CD4-positive, alpha-beta memory T cell (primary cell): Measurements from ENCODE around the gene PSME2. TPM values are rescaled to one million over a fixed set of nuclear protein-coding genes. Genes with fewer than 3 reads are reported as not detected.

Experiments used
- CTCF ChIA-PET: fragments of 350-600 bp; sonication (Branson Sonifier 250); formaldehyde crosslinking; loops from one replicate; lab custom pipeline; 2021; ENCODE audit warnings: inconsistent platforms; ENCODE audit not compliant: partially characterized antibody; lab: Charles Lee
- POLR2A ChIA-PET: fragments of 350-600 bp; sonication (Branson Sonifier 250); formaldehyde crosslinking; loops from one replicate; lab custom pipeline; 2021; ENCODE audit not compliant: partially characterized antibody; lab: Charles Lee
- DNase-seq, 5 donors: peaks; one replicate each; pipeline versions ENCODE4 v3.0.0 to v3.0.0-alpha.2; 2020 to 2022; ENCODE audit warnings: mixed read lengths in 1 of 5
- H3K27ac ChIP-seq: one replicate; pipeline ENCODE4 v1.7.0; 2013; ENCODE audit warnings: low read depth, low read length
- H3K27me3 ChIP-seq: 2 replicates; pipeline ENCODE4 v1.7.0; 2013; ENCODE audit warnings: mild to moderate bottlenecking, low read length, moderate library complexity; ENCODE audit not compliant: insufficient read depth
- H3K36me3 ChIP-seq: 2 replicates; pipeline ENCODE4 v1.7.0; 2013; ENCODE audit warnings: mild to moderate bottlenecking, low read length, moderate library complexity; ENCODE audit not compliant: insufficient read depth
- H3K4me1 ChIP-seq: 2 replicates; pipeline ENCODE4 v1.7.0; 2013; ENCODE audit warnings: mild to moderate bottlenecking, low read length, moderate library complexity; ENCODE audit not compliant: insufficient read depth
- H3K4me3 ChIP-seq, 2 donors: one replicate each; pipeline ENCODE4 v1.7.0; 2013; ENCODE audit warnings: low read length in 2 of 2, mild to moderate bottlenecking in 1 of 2
- H3K9me3 ChIP-seq, 2 donors: one replicate each; pipeline ENCODE4 v1.7.0; 2013; ENCODE audit warnings: low read length in 2 of 2, control low read depth in 1 of 2; ENCODE audit not compliant: control insufficient read depth in 1 of 2
- H3K27ac Mint-ChIP-seq, 7 donors: one replicate each; pipeline ENCODE4 v1.8.0; 2020 to 2021; ENCODE audit warnings: mixed read lengths in 7 of 7, mild to moderate bottlenecking in 6 of 7, inconsistent platforms in 3 of 7, moderate library complexity in 3 of 7
- H3K27me3 Mint-ChIP-seq, 2 donors: one replicate each; pipeline ENCODE4 v1.8.0; 2020 to 2021; ENCODE audit warnings: mixed read lengths in 2 of 2
- H3K36me3 Mint-ChIP-seq, 2 donors: one replicate each; pipeline ENCODE4 v1.8.0; 2020 to 2021; ENCODE audit warnings: mixed read lengths in 2 of 2, inconsistent platforms in 1 of 2, mild to moderate bottlenecking in 1 of 2
- H3K4me1 Mint-ChIP-seq, 4 donors: one replicate each; pipeline ENCODE4 v1.8.0; 2020 to 2021; ENCODE audit warnings: mixed read lengths in 4 of 4, mild to moderate bottlenecking in 1 of 4
- H3K4me3 Mint-ChIP-seq, 8 donors: one replicate each; pipeline ENCODE4 v1.8.0; 2020 to 2021; ENCODE audit warnings: mixed read lengths in 8 of 8, mild to moderate bottlenecking in 7 of 8, moderate library complexity in 6 of 8, inconsistent platforms in 3 of 8
- H3K9me3 Mint-ChIP-seq, 8 donors: one replicate each; pipeline ENCODE4 v1.8.0; 2020 to 2021; ENCODE audit warnings: mixed read lengths in 8 of 8, mild to moderate bottlenecking in 5 of 8, inconsistent platforms in 3 of 8, moderate library complexity in 1 of 8
- intact Hi-C: fragments of 100-400 bp; cut with micrococcal nuclease; formaldehyde crosslinking; loops from one replicate; pipeline ENCODE4 v1.15.1; 2023
- polyA plus RNA-seq, 2 donors: library from polyadenylated mRNA; unstranded; fragments of 300-500 nt; fragmentation: Illumina TruSeq; gene quantifications; one replicate each; pipeline ENCODE4 v1.2.3, GENCODE V29; 2021
- total RNA-seq, 2 experiments: library from RNA; stranded (reverse); gene quantifications; one replicate each; pipeline ENCODE4 v1.2.3, GENCODE V29; 2021

PSME2 gene
- total and polyA plus RNA-seq, 4 experiments from 2014 or later, result 143 to 815 (median 331) TPM

DNA sequence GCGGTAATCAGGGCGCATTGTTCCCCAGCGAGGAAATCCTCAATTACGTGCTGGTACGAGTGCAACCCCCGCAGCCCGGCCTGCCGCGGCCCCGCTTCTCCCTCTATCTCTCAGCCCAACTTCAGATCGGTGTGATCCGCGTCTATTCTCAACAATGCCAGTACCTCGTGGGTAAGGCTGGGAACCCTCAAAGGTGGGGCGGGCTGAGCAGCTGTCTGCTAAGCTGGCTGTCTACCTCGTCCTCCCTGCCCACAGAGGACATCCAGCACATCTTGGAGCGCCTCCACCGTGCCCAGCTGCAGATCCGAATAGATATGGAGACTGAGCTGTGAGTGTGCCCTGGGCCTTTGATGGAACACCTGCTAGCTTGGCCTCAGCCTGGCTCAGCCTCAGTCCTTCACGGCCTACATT, 26.5 kb upstream of the PSME2 start:
- Mint-ChIP-seq H3K4me3 (peak overlapping the region in 3 of 8 donors; percentile 10 to 36 (median 26)), H3K4me1 (peaks cover 18 to 50% (median 30%) of the 10 kb centered on the region in 4 donors), H3K36me3 (peaks cover 7 to 54% of the 10 kb centered on the region in 2 donors), H3K9me3 (no peaks in the 10 kb centered on the region), H3K27ac (peak overlapping the region; percentile 29 to 77 (median 54)), H3K27me3 (no peaks in the 10 kb centered on the region)
- DNase-seq, result no peak
- Histone ChIP-seq H3K36me3 (peaks cover 11% of the 10 kb centered on the region), H3K9me3 (no peaks in the 10 kb centered on the region), H3K4me3 (no peak overlapping the region), H3K27me3 (no peaks in the 10 kb centered on the region), H3K27ac (no peak overlapping the region), H3K4me1 (peaks cover 18% of the 10 kb centered on the region)
- CTCF ChIA-PET, result interaction anchor here (5.3 kb wide), 1 partner anchor 12 kb away, joined by 31 read pairs; the partner anchor contains the start of gene IRF9
- POLR2A ChIA-PET, result interaction anchor here (0.8 to 2.3 kb wide), 3 partner anchors 11 to 41 kb away, joined by 3 to 14 read pairs (median 5); partner anchors contain the start of genes CHMP4A and TM9SF1
- intact Hi-C loops, result no loop called here

DNA sequence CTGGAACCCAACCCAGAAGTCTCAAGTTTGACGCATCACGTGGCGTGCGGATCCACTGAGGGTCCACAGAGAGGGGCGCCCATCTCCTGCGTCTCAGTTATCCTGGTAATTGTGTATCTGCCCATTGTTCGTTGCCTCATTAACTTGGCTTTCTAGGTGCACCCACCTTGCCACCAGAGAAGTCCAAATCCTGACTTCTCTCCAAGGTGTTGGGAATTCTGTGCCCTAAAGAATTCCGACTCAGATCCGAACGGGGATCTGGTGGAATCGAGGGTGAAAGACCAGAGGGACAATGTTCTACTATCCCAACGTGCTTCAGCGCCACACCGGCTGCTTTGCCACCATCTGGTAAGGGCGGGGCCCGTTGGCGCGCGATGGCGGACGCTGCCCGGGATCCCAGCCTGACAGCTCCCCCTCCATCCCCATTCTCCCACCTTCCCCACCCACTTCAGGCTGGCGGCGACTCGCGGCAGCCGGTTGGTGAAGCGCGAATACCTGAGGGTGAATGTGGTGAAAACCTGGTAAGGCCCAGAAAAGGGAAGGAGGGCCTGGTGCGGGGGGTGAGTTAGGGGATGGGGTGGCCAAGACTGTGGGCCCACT, 26.0 kb upstream of the PSME2 start:
- POLR2A ChIA-PET, result interaction anchor here (0.6 to 2.3 kb wide), 4 partner anchors 15 to 41 kb away, joined by 3 to 14 read pairs (median 5); partner anchors contain the start of genes CHMP4A, RNF31 and TM9SF1

DNA sequence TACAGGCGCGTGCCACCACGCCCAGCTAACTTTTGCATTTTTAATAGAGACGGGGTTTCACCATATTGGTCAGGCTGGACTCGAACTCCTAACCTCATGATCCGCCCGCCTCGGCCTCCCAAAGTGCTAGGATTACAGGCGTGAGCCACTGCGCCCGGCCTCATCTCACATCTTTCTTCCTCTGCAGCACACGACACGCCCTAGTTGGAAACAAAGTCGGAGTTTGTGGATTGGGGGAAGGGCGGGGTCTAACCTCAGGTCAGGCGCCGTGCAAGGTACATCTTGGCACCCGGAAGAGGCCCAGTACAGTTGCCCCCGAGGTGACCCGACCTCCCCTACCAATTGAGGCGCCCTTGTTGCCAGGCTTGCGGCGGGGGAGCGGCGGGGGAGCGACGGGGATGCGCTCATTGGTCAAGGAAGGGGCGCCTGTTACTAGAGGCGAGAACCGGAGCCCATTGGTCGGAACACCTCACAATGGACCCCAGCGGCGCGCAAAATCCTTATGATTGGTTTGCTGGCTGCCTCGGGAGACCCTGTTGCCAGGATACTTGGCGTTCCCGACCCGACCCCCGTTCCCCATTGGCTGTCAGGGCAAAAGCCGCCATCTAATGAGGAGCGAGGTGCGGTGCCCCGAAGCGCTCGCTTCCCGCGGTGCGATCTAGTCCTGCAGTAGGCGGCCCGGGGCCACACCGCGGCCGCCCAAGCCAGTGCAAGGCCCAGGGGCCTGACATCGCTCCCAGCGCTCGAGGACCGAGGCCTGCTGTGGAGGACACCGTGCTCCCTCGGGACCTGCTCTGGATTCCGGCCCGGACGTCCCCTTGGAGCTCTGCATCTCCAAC, 25.2 kb upstream of the PSME2 start, which contains the start of gene REC8:
Gene REC8 (plus strand): TSS at position 659 of the 839 bp plus-strand sequence. CDS start 473 bp downstream, outside the sequence.
- ChIA-PET CTCF (interaction anchor here (0.7 to 5.3 kb wide), 2 partner anchors 7 to 10 kb away, joined by 4 to 31 read pairs; partner anchors contain the start of gene IRF9), POLR2A (interaction anchor here (0.6 to 2.3 kb wide), 9 partner anchors 10 to 112 kb away, joined by 3 to 23 read pairs (median 3); partner anchors contain the start of genes CHMP4A, DCAF11, IRF9 and NRL)
- H3K27me3 ChIP-seq, result no peaks in the 10 kb centered on the region
- intact Hi-C loops, result loop anchor here (1.0 kb wide), 2 partner anchors 10 to 17 kb away; partner anchors contain the start of genes IPO4 and IRF9
- H3K4me3 ChIP-seq, result peak within 1 kb of the TSS in 1 of 2 donors; percentile 26
- Mint-ChIP-seq H3K9me3 (no peaks in the 10 kb centered on the region), H3K4me3 (peak within 1 kb of the TSS; percentile 82 to 91 (median 87)), H3K27ac (peak within 1 kb of the TSS; percentile 63 to 88 (median 85)), H3K4me1 (peaks cover 20 to 56% (median 35%) of the 10 kb centered on the region in 4 donors), H3K27me3 (no peaks in the 10 kb centered on the region), H3K36me3 (peaks cover 16 to 54% of the 10 kb centered on the region in 2 donors)
- H3K36me3 ChIP-seq, result peaks cover 12% of the 10 kb centered on the region
- H3K27ac ChIP-seq, result peak within 1 kb of the TSS; percentile 42
- peak; percentile 66 to 84 (median 73) for DNase-seq
- no peaks in the 10 kb centered on the region for H3K9me3 ChIP-seq
- H3K4me1 ChIP-seq, result peaks cover 22% of the 10 kb centered on the region

More for the DNA sequence above, 26.0 kb upstream of the PSME2 start:
- Mint-ChIP-seq H3K9me3 (no peaks in the 10 kb centered on the region), H3K27me3 (no peaks in the 10 kb centered on the region), H3K4me3 (peak overlapping the region; percentile 48 to 91 (median 84)), H3K4me1 (peaks cover 18 to 54% (median 34%) of the 10 kb centered on the region in 4 donors), H3K27ac (peak overlapping the region in 5 of 7 donors; percentile 42 to 88 (median 63)), H3K36me3 (peaks cover 11 to 54% of the 10 kb centered on the region in 2 donors)
- intact Hi-C loops, result no loop called here
- Histone ChIP-seq H3K4me1 (peaks cover 21% of the 10 kb centered on the region), H3K27me3 (no peaks in the 10 kb centered on the region), H3K27ac (peak overlapping the region; percentile 42), H3K36me3 (peaks cover 11% of the 10 kb centered on the region), H3K9me3 (no peaks in the 10 kb centered on the region), H3K4me3 (no peak overlapping the region)
- DNase-seq, result no peak
- CTCF ChIA-PET, result interaction anchor here (5.3 kb wide), 1 partner anchor 11 kb away, joined by 31 read pairs; the partner anchor contains the start of gene IRF9

DNA sequence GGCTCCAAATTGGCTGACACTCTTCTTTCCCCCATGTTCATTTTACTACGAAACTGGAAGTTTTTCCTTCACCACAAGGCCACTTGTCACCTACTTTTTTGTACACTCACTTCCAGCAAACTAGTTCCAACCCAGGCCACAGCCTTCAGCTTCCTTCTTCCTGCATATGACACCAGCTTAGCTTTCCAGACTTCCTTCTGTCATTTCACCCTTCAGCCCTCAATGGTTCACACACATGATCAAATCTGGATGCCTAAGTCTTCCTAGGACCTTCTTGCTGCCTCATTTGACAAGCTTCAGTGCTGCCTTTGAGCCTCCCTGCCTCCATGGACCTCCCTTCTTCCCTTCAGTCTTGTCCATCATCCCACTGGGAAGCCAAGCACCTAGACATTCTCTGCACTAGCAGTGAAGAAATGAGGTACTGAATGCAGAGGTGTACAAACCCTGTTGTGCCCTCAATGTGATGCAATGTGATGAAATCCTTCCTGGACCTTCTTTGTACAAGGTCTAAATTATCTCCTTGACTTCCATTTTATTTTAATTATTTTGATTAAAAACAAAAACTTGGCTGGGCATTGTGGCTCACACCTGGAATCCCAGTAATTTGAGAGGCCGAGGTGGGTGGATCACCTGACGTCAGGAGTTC, 21.2 kb upstream of the PSME2 start:
- Mint-ChIP-seq H3K4me3 (no peak overlapping the region), H3K36me3 (peaks cover 48 to 64% of the 10 kb centered on the region in 2 donors), H3K9me3 (no peaks in the 10 kb centered on the region), H3K27me3 (no peaks in the 10 kb centered on the region), H3K27ac (peak overlapping the region in 3 of 7 donors; percentile 24 to 50 (median 38)), H3K4me1 (peaks cover 30 to 68% (median 48%) of the 10 kb centered on the region in 4 donors)
- intact Hi-C loops, result no loop called here
- no peaks in the 10 kb centered on the region for H3K27me3 ChIP-seq
- no peaks in the 10 kb centered on the region for H3K9me3 ChIP-seq
- no peak overlapping the region for H3K27ac ChIP-seq
- CTCF ChIA-PET, result no interaction called here
- no peak overlapping the region for H3K4me3 ChIP-seq
- DNase-seq, result no peak
- peaks cover 52% of the 10 kb centered on the region for H3K4me1 ChIP-seq
- POLR2A ChIA-PET, result interaction anchor here (1.1 kb wide), 1 partner anchor 11 kb away, joined by 3 read pairs; no protein-coding TSS in a partner anchor
- peaks cover 50% of the 10 kb centered on the region for H3K36me3 ChIP-seq

DNA sequence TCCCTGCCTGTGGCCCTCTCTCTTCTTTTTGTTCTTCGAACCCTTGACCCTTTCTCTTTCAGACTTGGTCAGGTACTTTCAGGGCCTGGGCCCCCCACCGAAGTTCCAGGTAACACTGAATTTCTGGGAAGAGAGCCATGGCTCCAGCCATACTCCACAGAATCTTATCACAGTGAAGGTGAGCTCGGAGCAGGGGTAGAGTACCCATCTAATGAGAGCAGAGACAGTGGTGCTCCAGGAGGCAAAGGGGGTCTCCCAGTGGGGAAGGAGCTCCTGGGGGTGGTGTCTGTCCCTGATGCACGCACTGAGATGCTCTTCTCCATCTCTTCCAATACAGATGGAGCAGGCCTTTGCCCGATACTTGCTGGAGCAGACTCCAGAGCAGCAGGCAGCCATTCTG, 19.4 kb upstream of the PSME2 start:
- no peak overlapping the region for H3K4me3 Mint-ChIP-seq
- Histone ChIP-seq H3K27ac (no peak overlapping the region), H3K4me1 (peaks cover 51% of the 10 kb centered on the region), H3K27me3 (no peaks in the 10 kb centered on the region), H3K4me3 (no peak overlapping the region), H3K36me3 (peaks cover 50% of the 10 kb centered on the region), H3K9me3 (no peaks in the 10 kb centered on the region)
- peaks cover 37 to 70% (median 53%) of the 10 kb centered on the region in 4 donors for H3K4me1 Mint-ChIP-seq
- DNase-seq, result no peak
- H3K36me3 Mint-ChIP-seq, result peaks cover 58 to 76% of the 10 kb centered on the region in 2 donors
- no peaks in the 10 kb centered on the region for H3K27me3 Mint-ChIP-seq
- peak overlapping the region in 3 of 7 donors; percentile 4 to 97 (median 51) for H3K27ac Mint-ChIP-seq
- H3K9me3 Mint-ChIP-seq, result no peaks in the 10 kb centered on the region
- CTCF ChIA-PET, result interaction anchor here (1.0 to 1.7 kb wide), 3 partner anchors 10 to 57 kb away, joined by 4 to 5 read pairs (median 4); no protein-coding TSS in a partner anchor
- intact Hi-C loops, result no loop called here
- POLR2A ChIA-PET, result interaction anchor here (0.6 to 6.8 kb wide), 4 partner anchors 21 to 51 kb away, joined by 3 to 75 read pairs (median 4); partner anchors contain the start of genes IPO4 and TSSK4

DNA sequence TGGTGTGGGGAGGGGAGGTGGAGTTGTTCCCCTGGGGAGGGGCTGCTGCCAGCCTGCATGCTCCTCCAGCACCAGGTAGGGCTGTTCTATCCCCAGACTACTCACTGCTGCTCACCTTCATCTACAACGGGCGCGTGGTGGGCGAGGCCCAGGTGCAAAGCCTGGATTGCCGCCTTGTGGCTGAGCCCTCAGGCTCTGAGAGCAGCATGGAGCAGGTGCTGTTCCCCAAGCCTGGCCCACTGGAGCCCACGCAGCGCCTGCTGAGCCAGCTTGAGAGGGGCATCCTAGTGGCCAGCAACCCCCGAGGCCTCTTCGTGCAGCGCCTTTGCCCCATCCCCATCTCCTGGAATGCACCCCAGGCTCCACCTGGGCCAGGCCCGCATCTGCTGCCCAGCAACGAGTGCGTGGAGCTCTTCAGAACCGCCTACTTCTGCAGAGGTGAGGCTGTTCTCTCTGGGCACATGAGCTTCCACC, 18.1 kb upstream of the PSME2 start:
- peak overlapping the region in 4 of 7 donors; percentile 42 to 97 (median 72) for H3K27ac Mint-ChIP-seq
- intact Hi-C loops, result no loop called here
- peaks cover 39 to 74% (median 57%) of the 10 kb centered on the region in 4 donors for H3K4me1 Mint-ChIP-seq
- no peak overlapping the region for H3K27ac ChIP-seq
- no peaks in the 10 kb centered on the region for H3K9me3 Mint-ChIP-seq
- POLR2A ChIA-PET, result interaction anchor here (1.2 to 6.8 kb wide), 7 partner anchors 10 to 50 kb away, joined by 3 to 75 read pairs (median 5); partner anchors contain the start of genes DCAF11, IPO4, NRL and PSME2
- H3K36me3 ChIP-seq, result peaks cover 58% of the 10 kb centered on the region
- H3K27me3 ChIP-seq, result no peaks in the 10 kb centered on the region
- CTCF ChIA-PET, result interaction anchor here (1.0 to 1.7 kb wide), 3 partner anchors 9 to 56 kb away, joined by 4 to 5 read pairs (median 4); no protein-coding TSS in a partner anchor
- H3K9me3 ChIP-seq, result no peaks in the 10 kb centered on the region
- peak overlapping the region in 3 of 8 donors; percentile 51 to 73 (median 65) for H3K4me3 Mint-ChIP-seq
- H3K36me3 Mint-ChIP-seq, result peaks cover 61 to 81% of the 10 kb centered on the region in 2 donors
- no peak overlapping the region for H3K4me3 ChIP-seq
- no peaks in the 10 kb centered on the region for H3K27me3 Mint-ChIP-seq
- H3K4me1 ChIP-seq, result peaks cover 53% of the 10 kb centered on the region
- no peak for DNase-seq
